GM10248 (cell line): ENCODE measurements around the gene CDH2.

Experiments used
- CTCF ChIA-PET: fragments of 300-600 bp; sonication (Branson Sonifier 250); formaldehyde crosslinking; extraction: SDS; loops from one replicate; lab custom pipeline; 2021; ENCODE audit warnings: antibody characterized with exemption; lab: Yijun Ruan, JAX
- POLR2A ChIA-PET: fragments of 350-650 bp; sonication (Branson Sonifier 250); formaldehyde crosslinking; extraction: SDS; loops from one replicate; lab custom pipeline; 2020; ENCODE audit warnings: antibody characterized with exemption; lab: Yijun Ruan, JAX
- DNase-seq: peaks from one replicate; pipeline ENCODE4 v3.0.0; 2012; ENCODE audit errors: extremely low spot score
- TF ChIP-seq, protein P1 (sequence below): IDR thresholded peaks from 2 replicates; pipeline ENCODE4 v1.5.1; 2012; ENCODE audit warnings: mild to moderate bottlenecking, low read depth; ENCODE audit errors: extremely low read depth, missing control alignments, control extremely low read depth

CDH2 gene

DNA sequence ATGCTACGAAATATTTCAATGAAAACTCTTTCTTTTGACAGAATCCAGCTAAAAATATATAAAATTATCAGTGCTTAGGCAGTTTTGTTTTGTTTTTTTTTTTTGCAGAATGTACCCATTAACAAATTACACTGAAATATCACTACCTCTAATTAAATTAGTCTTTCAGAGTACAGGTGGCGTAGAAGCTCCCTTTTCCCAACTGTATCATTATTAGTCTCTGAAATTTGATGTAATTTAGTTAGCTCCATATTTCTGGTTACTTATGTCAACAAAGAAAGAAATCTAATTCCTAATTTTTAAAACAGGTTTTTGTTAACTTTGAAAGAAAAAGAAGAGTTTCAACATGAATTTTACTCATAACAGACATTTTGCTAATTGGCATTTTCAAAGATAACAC lies 149.2 kb downstream of the CDH2 start:
- DNase-seq = no peak
- ChIA-PET CTCF (interaction anchor here (1.0 kb wide), 1 partner anchor 14 kb away, joined by 3 read pairs; no protein-coding TSS in a partner anchor), POLR2A (no interaction called here)
- TF ChIP-seq, protein P1, sequence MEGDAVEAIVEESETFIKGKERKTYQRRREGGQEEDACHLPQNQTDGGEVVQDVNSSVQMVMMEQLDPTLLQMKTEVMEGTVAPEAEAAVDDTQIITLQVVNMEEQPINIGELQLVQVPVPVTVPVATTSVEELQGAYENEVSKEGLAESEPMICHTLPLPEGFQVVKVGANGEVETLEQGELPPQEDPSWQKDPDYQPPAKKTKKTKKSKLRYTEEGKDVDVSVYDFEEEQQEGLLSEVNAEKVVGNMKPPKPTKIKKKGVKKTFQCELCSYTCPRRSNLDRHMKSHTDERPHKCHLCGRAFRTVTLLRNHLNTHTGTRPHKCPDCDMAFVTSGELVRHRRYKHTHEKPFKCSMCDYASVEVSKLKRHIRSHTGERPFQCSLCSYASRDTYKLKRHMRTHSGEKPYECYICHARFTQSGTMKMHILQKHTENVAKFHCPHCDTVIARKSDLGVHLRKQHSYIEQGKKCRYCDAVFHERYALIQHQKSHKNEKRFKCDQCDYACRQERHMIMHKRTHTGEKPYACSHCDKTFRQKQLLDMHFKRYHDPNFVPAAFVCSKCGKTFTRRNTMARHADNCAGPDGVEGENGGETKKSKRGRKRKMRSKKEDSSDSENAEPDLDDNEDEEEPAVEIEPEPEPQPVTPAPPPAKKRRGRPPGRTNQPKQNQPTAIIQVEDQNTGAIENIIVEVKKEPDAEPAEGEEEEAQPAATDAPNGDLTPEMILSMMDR = no peak

DNA sequence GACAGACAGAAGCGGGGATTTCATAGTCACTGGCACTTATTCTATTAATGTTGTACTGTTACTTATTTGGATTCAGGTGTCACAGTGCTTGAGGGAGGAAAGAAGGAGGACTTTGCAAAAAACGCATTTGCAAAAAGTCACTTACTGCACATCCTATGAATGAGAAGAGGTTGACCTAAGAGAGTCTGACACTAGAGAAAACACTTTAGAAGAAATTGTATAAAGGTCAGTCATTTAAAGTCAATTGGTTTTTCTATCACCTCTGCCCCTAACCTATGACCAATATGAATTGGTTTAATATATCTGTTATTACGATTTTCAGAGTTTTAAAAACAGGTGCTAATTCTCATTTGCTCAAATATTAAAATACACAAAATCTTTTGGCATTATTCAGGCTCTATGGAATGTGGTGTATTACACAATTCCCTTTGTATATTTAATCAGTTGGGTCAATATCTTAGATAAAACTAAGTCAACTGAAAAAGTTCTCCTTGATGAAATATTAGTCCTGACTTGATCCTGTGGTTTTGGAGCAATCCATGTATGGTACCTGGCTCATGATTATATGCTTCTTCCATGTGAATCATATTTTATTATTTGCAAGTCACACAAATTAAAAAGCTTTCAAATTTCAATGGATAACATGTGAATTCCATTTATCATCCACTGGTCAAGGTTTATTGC lies 157.4 kb downstream of the CDH2 start:
- TF ChIP-seq, protein P1 = no peak
- CTCF ChIA-PET = no interaction called here
- POLR2A ChIA-PET = no interaction called here
- no peak for DNase-seq

DNA sequence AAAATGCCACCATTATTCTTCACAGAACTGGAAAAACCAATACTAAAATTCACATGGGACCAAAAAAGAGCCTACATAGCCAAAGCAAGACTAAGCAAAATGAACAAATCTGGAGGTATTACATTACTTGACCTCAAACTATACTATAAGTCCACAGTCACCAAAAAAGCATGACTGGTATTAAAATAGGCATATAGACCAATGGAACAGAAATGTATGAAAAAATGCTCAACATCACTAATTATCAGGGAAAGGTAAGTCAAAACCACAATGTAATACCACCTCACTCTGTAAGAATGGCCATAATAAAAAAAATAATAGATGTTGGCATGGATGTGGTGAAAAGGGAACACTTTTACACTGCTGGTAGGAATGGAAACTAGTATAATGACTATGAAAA lies 158.6 kb downstream of the CDH2 start:
- TF ChIP-seq, protein P1 = no peak
- DNase-seq = no peak
- POLR2A ChIA-PET = no interaction called here
- CTCF ChIA-PET = interaction anchor here (1.1 kb wide), 1 partner anchor 9 kb away, joined by 3 read pairs; no protein-coding TSS in a partner anchor

DNA sequence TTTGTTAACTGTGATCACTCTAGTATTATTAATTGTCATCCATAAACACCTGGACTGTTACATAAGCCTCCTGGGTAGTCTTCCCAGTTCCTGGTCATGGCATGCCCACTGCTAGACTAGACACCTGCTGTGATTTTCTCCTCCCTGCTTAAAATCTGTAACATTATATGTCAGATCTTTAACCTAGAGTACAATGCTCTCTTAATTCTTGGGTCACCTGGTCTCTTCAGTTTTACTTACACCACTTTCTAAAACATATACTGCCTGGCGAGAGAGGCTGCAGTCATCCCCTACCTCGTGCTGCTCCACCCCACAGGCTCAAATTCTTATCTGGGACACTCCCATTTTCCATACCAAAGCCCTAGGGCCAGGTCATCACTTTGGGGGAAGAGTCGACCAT lies 161.3 kb downstream of the CDH2 start:
- POLR2A ChIA-PET = no interaction called here
- CTCF ChIA-PET = no interaction called here
- TF ChIP-seq, protein P1 = no peak
- DNase-seq = no peak

DNA sequence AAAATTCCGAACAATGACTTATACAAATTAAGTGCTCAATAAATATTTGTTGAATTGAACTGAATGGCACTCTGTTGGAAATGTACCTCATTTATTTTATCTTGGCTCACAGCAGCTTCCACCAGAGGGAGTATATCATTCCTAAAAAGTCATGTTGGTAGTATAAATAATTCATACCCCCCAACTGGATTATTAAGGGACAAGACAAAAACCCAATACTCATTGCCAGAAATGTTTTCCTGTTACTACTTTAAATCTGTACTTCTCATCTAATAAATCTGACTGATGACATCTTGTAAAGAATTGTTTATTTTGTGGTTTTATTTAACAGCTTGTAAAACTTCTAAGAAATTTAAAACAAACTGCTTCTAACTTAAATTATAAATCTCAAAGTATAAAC lies 163.9 kb downstream of the CDH2 start:
- POLR2A ChIA-PET = no interaction called here
- TF ChIP-seq, protein P1 = no peak
- DNase-seq = no peak
- CTCF ChIA-PET = interaction anchor here (1.7 kb wide), 1 partner anchor 14 kb away, joined by 3 read pairs; no protein-coding TSS in a partner anchor

DNA sequence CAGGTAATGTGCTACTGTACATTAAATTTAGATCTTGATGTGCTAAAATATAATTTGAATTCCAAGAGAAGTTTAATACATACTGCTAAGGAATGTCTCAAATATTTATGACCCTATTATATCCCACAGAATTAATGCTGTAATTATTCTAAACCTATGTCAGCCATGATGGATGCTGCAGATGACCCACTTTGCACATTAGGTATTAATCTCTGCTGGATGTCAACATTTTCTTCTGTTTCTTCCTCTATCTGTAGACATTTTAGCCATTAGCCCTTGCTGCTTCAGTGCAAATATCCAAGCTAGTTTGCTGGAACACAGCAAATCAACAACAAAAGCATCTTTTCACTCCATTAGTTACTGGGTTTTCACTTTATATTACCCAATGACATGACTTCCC lies 164.6 kb downstream of the CDH2 start:
- TF ChIP-seq, protein P1 = no peak
- CTCF ChIA-PET = no interaction called here
- POLR2A ChIA-PET = no interaction called here
- DNase-seq = no peak
